HG03432 (cell line): Measurements from ENCODE around the gene SERAC1.

ENCODE experiments used
- ATAC-seq: cut with Tn5 transposase; IDR thresholded peaks from one replicate; pipeline ENCODE4 v1.9.1; 2021; ENCODE audit warnings: mild to moderate bottlenecking, moderate library complexity; ENCODE audit not compliant: unreplicated experiment

SERAC1 gene

DNA sequence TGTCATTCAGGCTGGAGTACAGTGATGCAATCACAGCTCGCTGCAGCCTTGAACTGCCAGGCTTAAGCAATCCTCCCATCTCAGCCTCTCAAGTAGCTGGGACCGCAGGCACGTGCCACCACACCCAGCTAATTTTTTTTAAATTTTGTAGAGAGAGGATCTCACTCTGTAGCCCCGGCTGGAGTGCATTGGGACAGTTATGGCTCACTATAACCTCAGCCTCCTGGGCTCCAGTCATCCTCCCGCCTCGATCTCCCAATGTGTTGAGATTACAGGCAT is 86.5 kb downstream of the SERAC1 start:
- ATAC-seq, result no peak

DNA sequence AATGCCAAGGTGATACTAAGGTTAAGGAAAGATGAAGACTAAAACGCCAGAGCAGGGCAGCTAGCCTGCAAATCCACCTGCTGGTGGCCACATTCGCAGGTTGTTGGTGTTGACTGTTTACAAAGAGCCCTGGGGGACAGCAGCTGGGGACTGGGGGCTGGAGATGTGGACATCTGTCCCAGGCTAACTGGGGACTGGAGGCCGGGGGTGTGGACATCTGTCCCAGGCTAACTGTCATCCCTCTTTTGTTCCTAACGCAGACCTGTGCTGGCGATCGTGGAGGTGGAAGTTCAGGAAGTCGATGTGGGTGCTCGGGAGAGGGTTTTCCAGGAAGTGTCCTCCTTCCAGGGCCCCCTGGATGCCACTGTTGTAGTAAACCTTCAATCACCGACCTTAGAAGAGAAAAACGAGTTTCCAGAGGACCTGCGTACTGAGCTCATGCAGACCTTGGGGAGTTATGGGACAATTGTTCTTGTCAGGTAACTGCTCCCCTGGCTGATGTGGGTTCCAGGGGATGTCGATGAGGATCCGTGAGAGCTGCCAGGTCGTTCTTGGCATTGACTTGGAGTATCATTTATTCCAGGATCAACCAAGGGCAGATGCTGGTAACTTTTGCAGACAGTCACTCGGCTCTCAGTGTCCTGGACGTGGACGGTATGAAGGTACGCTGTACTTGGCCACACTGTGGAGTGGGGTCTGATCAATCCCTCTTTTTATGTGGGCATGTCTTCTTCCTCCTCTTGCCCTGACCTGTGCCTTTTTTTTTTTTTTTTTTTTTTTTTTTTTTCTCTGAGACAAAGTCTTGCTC is 87.0 kb downstream of the SERAC1 start:
- ATAC-seq, result no peak

DNA sequence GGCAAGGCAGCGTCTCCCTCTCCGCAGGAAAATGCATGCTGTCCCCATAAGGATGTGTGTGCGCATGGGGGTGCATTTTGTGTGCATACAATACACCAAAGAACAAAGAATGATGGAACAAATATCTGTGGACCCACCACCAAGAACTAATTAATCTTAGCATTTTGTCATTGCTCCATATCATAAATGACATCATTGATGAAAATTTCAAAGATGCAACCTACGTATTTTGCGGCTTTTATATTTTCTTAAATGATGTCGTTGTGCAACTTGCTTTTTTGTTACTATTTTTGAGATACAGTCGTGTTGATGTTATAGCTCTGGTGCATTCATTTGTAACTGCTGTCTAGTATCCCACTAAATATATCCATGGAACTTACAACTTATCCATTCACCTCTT is 89.7 kb downstream of the SERAC1 start:
- ATAC-seq, result no peak

DNA sequence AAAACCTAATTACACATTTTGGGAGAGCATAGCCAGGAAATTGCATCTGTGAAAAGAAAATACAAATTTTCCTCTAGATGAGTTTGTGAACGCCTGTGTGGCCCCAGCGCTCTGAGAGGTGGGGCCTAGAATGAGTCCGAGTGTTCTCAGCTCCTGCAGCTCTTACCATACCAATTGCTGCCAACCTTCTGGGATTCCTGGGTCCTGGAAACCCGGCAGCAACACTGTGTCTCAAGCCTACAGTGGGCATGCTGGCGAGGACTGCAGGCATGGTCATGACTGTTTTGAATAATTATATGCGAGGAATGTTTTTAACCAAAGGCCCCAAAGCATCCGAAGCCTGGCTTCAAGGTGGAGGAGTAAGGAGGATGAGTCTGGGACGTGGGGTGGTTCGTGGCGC is 90.4 kb downstream of the SERAC1 start:
- no peak for ATAC-seq

DNA sequence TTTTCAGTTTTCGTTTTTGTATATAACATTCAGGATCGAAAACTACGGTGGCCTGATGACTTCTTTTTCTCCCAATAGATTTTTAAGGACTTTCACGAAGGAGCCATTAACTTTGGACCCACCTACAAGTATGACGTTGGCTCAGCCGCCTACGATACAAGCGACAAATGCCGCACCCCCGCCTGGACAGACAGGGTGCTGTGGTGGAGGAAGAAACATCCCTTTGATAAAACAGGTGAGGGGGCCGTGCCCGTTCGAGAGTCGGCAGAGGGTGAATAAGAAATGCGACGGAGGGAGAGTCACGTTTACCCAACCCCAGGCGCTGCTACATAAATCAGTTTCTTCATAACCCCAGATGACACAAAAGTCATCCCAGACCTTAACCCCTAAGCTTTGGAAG is 91.5 kb downstream of the SERAC1 start:
- no peak for ATAC-seq

DNA sequence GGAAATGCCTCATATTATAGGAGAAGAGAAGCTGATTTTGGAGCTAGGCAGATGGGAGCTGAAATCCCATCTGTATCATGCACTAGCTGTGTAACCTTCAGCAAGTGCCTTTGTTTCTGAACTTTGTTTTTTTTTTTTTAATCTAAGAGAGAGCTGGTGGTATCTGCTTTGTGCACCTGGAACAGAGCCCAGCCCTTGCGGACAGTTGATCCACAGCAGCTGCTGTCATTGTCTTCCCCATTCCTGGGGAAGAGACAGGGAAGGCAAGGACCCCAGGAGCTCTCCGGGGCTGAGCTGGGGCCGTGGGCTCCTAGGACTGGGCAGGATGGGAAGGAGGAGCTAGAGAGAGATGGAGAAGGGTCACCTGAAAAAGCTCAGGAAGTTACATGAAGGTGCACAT is 94.3 kb downstream of the SERAC1 start:
- no peak for ATAC-seq

DNA sequence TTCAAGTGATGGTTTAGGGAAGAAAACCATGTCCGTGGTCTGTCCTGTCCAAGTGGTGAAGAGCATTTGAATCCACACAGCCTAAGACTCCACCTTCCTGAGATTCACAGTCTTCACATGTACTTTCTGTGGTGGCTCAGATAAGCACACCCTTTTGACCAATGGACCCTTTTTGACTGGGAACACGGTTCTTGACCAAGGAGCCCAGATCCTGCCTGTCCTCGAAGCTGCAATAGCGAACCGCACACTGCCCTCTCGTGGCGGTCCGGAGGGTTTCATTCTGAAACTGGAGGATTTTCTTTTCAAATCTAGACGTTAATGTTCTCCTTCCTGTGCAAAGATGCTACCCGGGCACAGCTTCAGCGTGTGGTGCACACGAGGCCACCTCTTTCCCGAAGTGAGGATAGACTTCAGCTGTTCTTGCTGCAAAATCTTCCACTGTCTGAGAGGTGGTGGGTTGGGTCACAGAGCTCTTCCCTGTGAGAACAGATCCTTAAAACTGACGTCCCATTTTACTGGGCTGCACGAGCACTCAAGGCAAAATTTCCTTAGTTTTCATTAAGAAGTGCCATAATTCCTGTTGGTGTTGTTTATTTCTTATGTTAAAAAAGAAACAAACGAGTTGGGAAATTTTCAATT is 95.9 kb downstream of the SERAC1 start:
- peak; percentile 53 for ATAC-seq

DNA sequence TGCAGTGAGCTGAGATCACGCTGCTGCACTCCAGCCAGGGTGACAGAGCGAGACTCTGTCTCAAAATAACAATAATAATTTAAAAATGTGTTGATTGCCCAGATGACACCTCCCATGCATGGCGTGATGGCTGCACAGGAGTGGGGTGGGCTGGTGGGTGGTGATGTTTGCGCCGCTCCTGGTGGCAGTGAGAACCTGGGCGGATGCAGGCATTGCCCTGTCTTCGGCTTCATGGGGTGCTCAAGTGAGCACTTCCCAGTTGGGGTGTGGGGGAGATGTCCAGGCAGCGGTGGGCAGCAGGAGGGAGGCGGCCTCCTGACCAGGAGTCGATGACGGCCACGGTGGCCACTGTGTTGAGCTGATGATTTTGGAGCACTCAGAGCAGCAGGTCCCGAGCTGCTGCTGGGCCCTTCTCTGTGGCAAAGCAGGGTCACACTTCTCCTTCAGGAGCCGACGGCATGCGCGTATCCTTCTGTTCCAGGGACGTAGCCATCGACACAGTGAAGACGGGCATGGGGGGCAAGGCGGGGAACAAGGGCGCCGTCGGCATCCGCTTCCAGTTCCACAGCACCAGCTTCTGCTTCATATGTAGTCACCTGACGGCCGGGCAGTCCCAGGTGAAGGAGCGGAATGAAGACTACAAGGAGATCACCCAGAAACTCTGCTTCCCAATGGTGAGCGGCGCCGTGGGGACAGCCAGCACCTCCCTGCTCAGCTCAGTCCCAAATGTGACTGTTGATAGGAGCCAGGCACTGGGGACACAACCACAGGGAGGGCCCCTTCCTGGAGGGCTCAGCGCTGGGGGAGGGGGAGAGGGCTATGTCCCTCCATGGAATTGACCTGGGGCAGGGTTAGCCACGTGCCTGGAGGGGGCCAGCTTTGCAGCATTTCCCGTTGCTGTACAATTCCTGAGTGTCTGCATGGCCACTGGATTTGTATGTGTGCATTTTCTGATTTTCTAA is 96.7 kb downstream of the SERAC1 start:
- ATAC-seq, result no peak

DNA sequence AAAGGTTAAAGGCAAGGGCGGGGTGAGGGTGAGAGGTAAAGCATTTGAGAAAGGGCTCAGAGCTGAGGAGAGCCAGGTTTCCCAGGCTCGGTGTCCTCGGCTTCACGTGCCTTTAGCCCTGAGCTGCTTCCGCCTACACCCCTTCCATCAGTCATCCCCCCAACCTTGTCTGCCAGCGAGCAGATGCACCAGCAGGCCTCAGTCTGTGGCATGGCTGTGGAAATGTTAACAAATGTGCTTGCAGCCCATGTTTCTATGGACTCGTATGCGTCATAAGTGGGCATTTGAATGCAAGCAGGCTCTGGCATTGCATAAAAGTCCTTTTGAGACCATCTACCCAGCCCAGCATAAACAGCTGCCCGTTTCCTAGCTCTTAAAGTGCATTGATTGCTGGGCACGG is 97.5 kb downstream of the SERAC1 start:
- ATAC-seq, result no peak

DNA sequence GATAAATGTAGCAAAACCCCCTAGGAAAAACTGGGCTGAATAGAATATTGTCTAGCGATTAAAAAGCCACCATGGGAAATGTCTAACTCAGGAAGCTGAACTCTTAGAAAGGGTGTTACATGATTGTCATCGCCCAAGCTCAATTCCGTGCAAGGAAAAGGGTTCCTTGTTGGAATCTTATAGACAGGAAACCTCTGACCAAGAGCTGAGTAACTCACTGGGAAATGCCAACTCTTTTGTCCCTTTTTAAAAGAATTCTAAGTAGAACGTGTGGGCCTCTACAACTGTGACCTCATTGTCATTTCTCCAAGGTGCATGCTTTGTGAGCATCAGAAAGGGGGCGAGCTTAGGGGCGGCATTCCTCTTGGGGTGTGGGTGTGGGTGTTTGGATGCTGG is 98.3 kb downstream of the SERAC1 start:
- ATAC-seq, result no peak

DNA sequence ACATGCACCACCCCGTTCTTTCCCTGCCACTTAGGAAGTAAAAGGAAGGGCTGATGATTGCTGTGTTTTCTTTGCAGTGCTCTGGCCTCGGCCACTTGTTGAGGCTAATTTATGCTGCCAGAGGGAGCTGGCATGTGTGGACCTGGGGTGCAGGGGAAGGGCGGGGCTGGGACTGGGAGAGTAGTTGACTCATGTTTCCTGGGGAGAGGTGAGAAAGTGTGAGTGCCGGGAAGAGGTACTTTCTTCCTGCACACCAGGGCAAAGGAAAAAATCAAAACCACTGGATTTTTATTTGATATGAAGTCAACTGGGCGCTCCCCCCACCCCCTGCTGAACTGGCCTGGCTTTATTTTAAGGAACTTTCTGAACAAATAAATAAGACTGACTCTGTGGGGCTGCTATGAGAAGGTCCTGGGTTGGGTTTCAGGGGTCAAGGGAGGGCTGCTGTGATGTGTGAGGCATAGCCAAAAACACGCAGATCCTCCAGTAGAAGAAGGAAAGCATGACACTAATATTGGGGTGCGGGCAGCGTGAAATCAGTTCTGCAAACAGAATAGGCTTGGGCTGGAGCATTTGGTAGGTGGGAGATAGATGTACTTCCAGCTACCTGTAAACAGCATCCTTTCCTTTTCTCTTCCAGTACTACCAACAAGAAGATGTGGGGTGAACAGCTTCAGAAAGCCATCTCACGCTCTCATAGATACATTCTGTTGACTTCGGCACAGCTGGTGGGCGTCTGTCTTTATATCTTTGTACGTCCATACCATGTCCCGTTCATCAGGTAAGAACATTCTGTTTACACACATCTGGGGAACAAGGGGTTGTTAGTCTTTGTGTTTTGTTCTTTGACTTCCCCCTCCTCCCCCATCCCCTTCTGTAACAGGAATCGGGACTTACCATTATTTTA is 98.9 kb downstream of the SERAC1 start:
- no peak for ATAC-seq

DNA sequence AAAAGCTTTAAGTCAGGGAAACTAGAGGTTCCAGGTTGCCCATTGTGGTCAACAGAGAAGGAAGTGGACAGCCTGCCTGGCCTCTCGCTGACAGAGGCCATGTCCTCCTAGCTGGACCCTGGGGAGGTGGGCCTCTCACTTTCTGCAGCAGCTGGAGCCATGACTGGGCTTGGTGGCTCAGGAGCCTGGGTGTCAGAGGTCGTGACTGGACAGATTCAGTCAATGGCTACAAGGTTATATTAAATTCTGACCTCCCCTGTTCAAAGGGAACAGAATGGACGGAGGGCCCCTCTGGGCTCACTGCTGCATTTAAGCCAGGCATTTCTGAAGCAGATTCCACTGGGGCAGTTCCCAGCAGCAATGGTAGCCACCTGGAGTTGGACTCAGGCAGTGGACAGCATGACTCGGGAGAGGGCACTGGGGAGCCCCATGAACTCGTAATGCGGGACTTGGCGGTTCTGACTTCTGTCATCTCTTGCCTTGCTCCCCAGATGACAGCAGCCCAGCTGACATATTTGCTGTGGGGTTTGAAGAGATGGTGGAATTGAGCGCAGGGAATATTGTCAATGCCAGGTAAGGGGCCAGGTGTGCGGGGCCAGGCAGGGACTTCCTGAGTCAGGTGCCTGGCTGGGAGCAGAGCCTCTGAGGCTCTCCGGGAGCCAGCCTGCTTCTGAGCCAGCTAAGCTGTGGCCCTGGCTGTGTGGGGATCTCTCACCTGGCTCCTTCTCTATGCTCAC is 99.7 kb downstream of the SERAC1 start:
- ATAC-seq, result no peak

DNA sequence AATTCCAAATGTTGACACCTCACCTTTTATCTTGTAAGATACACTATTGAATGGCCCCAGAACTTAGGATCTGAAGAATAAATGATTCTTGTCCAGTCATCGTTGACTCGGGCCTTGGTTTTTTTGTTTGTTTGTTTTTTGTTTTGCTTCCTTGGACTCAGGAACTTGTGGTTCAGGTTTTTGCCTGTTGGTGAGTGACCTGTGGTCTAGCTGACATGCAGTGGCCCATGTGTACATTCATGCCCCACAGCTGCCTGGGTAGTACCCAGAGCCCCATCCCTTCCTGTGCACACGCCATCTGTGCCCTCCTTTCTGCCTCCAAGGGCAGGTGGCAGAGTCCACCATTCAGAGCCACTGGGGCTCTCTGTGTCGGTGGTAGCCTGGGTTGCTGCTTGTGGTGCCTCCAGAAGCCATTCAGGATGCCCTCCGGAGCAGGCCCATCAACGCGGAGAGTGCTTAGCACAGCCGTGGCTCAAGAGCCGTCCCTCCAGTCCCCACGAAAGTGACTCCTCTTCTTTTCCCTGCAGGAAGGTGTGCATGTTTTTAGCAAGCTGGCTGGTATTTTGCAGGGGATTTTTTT is 100.5 kb downstream of the SERAC1 start:
- no peak for ATAC-seq

DNA sequence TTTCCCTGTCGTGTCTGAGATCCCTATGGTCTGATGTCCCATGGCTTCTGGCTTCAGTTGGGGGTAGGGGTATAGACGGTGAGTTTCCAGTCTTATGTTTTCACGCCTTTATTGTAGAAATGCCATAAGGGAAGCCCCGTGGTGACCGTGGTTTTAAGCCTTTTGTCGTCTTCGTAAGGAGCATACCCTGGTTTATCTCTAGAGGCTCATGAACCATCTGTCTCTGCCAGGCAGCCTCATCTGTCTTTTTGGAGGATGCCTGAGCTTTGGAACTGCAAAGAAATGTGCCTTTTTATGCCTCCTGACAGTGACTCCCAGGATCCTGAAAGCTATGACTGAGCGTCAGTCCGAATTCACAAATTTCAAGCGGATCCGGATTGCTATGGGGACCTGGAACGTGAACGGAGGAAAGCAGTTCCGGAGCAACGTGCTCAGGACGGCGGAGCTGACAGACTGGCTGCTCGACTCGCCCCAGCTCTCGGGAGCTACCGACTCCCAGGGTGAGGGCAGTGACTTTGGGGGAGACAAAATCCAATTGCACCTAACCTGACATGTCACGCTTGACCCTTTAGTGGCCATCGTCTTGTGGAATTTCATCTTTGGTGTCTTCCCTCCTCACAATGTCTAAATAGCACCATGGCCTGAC is 101.8 kb downstream of the SERAC1 start:
- ATAC-seq, result no peak

DNA sequence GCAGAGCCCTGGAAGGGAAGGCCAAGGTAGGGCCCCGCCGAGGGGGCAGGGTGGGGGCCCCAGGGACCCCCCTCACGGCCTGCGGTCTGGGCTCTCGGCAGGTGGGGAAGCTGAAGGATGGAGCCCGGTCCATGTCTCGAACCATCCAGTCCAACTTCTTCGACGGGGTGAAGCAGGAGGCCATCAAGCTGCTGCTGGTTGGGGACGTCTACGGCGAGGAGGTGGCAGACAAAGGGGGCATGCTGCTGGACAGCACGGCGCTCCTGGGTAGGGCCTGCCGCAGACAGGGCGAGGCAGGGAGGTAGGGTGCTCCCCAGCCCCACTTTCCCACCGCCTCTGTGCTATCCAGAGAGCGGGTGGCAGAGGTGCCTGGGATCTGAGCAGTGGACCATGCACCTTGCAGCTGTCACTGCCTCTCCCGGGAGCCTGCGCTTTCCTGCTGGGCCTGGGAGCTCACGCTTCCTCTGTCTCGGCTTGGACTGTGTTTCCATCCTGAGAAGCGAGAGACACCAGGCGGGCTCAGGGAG is 103.3 kb downstream of the SERAC1 start:
- ATAC-seq, result no peak

DNA sequence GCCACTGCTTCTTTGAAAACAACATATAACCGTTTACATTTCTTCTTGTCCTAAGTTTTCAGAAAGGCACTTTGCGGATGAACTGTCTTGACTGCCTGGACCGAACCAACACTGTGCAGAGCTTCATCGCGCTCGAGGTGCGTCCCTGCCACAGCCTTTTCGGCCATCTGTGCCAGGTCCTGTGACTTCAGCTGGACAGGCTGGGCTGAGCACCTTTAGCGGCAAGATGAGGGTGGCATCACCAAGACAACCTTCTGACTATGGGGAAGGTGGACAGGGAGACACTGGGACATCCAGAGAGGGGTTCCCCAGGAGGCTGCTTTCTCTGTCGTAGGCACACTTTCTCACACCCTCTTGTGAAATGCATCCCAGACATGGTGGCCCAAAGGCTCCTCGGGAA is 104.3 kb downstream of the SERAC1 start:
- ATAC-seq, result no peak

DNA sequence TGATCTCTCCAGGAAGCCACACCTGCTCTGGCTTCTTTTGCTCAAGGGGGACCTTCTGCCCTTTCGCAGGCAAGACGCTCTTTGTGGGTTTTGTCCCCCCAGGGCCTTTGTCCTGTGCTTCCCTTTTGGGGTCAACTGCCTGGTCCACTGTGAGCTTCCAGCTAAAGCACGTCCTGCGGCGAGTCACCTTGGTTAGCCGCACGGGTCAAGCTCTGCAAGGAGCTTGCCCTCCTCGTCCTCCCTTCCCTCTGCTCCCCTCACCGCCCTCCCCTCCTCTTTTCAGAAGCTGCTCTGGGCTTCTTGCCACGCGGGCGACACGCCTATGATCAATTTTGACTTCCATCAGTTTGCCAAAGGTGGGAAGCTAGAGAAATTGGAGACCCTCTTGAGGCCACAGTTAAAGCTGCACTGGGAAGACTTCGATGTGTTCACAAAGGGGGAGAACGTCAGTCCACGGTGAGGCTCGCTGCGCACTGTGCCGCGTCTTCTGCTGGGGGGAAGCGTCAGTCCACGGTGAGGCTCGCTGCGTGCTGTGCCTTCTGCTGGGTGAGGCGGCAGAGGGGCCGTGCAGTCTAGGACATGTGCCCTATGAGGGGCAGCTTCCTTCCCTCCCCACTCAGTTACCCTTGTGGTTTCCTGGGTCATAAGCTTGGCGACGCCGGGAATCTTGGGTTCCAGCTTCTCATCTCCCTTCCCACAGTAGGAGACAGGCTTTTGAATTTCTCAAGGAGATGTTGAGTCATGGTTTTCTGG is 106.2 kb downstream of the SERAC1 start:
- ATAC-seq, result no peak

DNA sequence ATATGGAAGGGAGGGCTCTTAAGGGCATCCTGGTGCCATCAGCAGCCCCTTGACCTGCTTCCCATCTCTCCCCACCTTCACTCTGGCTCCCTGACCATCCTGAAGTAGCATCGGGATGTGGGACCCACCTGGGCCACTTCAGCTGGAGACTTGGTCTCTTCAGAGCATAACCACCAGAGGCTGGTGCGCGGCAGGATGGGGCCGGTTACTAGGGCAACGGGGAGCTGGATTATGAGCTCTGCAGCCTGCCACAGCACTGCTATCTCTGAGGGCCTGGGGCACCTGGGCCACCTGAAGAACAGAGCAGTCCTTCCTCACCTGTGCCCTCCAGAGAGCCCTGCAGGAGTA is 106.7 kb downstream of the SERAC1 start:
- ATAC-seq, result no peak
